Left hindlimb (tissue), 1 donor: ENCODE results near the gene NAT16.
"Not testable (repeated sequence)": the region's sequence is repeated elsewhere in the genome, so short reads cannot be mapped to it uniquely, and the experiment has no call there.

ENCODE experiments used
- DNase-seq: peaks from one replicate; pipeline ENCODE4 v3.0.0-alpha.2; 2018

The NAT16 gene

DNA sequence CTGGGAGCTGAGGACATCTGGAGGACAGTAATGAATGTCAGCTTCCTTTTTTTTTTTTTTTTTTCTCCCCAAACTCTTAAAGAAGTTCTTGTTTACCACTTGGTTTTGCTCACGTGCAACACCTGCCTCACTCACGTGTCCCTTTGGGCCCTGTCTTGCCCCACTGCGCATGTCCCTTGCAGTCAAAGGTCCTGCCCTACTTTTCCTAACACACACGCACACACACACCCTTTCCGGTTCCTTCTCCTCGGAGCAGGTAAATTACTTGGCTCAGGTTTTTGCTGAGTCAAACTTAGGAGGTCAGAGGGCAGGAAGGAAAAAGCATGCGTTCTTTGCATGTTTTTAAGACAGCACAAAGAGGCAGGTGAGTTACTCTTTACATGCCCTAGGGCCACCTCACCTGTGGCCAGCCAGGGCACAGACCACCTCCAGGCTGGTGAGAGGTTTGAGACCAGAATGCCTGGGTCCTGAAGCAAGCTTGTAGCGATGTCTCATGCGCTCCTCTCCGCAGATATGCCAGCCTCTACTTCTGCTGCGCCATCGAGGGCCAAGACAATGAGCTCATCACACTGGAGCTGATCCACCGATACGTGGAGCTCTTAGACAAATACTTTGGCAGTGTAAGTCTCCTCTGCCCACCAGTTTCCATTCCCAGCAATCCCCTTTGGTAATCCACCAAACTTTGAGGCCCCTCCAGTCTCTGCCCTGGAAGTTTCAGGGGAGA, 23.1 kb downstream of the NAT16 start:
- DNase-seq: no peak

DNA sequence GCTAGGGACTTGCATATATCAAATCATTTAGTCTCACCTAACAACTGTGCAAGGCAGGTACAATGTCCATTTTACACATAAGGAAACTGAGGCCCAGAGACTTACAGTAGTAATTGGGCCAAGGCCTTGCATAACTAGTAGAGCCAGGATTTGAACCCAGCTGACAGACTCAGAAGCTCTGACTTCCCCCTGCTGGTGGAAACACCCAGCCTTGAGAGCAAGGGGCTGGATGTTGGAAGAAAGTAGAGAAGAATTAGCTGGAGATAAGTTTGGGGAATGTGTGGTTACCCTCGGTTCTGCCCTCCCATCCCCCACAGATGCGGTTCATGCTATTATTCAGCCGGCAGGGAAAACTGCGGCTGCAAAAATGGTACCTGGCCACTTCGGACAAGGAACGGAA, 23.8 kb downstream of the NAT16 start:
- no peak for DNase-seq

- DNase-seq: no peak
These were observed 24.8 kb downstream of the NAT16 start for GRCh38 chr7:101155303-101155702.

DNA sequence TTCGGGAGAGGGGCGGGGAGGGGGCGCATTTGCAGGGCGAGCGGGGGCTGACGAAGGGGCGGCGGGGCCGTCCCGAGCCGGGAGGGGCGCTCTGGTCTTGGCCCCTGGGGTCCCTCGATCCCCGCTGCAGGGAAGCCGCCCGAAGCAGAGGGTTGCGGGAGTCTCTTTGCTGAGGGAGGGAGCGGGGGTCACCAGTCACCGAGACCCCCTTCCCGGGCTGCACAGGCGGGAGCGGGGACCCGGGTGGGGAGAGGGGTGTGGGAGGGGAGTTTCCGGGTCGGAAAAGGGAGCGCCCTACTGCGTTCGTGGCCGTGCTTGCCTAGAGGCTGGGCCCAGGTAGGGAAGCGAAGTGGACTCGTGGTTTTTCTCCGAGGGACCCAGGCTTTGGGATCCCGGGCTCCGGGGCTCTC, 25.4 kb downstream of the NAT16 start:
- no peak for DNase-seq

DNA sequence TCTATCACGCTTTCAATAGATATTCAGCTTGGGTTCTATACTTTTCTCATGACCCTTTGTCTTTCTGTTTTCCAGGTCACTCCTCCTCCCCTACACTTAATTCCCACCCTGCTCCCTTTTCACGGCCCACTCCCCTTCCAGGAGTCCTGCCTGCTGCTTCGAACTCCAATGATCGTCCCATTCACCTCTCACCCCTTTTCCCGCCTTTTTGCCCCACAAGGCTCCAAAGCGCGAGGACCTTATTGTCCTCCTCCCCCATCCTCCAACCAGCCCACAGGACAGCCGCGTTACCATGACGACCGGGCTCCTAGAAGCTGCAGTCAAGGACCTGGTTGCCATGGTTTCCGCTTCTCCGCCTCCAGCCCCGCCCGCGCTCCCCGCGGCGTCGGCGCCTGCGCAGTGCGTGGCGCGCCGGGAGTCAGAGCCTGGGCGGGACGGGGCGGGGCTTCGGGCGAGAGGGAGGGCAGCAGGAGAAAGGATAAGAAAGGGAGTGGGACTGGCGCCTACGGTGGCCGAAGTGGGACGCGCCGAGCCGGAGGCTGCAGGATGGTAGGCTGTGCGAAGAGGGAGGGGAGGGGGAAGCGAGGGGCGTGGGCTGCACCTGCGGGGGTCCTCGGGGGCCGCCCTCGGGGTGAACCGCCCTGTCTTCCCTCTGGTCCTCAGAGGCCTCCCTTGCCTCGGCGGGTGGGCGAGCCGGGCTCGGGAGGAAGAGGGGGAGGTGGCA, 26.0 kb downstream of the NAT16 start, which contains the start of gene AP1S1:
TSS of gene AP1S1 (plus strand) at position 508 of the 724 bp plus-strand sequence. CDS start at position 547, 39 bp downstream.
- DNase-seq: peak; percentile 96

GRCh38 chr7:101151908-101152651, 28.0 kb downstream of the NAT16 start:
- DNase-seq: no peak

GRCh38 chr7:101140746-101141382, 39.2 kb downstream of the NAT16 start:
- DNase-seq: no peak

- no peak for DNase-seq
These were observed 39.8 kb downstream of the NAT16 start for GRCh38 chr7:101140339-101140699.

GRCh38 chr7:101138213-101138870, 41.8 kb downstream of the NAT16 start:
- DNase-seq: peak; percentile 74

DNA sequence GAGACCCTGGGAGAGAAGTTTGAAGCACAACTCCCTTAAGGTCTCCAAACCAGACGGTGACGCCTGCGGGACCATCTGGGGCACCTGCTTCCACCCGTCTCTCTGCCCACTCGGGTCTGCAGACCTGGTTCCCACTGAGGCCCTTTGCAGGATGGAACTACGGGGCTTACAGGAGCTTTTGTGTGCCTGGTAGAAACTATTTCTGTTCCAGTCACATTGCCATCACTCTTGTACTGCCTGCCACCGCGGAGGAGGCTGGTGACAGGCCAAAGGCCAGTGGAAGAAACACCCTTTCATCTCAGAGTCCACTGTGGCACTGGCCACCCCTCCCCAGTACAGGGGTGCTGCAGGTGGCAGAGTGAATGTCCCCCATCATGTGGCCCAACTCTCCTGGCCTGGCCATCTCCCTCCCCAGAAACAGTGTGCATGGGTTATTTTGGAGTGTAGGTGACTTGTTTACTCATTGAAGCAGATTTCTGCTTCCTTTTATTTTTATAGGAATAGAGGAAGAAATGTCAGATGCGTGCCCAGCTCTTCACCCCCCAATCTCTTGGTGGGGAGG, 42.4 kb downstream of the NAT16 start:
- DNase-seq: no peak

DNA sequence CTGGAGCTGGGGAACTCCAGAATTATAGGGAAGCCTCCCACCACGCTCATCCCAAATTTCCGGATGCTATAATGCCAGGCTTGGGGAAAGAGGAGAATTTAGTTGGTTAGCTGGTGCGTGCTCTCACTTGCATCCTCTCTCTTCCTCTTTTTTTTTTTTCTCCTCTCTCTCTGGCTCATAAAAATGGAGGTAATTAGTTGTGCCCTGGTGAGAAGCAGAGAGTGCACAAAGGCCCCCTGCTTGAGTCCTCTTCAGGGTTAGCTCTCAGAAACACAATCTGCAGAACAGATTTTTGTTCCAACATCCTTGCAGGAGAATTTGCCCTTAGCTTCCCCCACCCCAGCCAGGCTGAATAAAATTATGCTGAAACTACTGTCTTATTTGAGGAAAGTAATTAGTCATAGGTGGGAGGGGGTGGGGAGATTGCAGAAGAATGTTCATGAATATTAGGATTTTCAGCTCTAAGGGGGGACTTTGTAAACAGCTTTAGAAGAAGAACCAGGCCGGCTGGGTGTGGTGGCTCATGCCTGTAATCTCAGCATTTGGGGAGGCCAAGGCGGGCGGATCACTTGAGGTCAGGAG, 45.6 kb downstream of the NAT16 start:
- DNase-seq: no peak

GRCh38 chr7:101133621-101134398, 46.3 kb downstream of the NAT16 start:
- no peak for DNase-seq

DNA sequence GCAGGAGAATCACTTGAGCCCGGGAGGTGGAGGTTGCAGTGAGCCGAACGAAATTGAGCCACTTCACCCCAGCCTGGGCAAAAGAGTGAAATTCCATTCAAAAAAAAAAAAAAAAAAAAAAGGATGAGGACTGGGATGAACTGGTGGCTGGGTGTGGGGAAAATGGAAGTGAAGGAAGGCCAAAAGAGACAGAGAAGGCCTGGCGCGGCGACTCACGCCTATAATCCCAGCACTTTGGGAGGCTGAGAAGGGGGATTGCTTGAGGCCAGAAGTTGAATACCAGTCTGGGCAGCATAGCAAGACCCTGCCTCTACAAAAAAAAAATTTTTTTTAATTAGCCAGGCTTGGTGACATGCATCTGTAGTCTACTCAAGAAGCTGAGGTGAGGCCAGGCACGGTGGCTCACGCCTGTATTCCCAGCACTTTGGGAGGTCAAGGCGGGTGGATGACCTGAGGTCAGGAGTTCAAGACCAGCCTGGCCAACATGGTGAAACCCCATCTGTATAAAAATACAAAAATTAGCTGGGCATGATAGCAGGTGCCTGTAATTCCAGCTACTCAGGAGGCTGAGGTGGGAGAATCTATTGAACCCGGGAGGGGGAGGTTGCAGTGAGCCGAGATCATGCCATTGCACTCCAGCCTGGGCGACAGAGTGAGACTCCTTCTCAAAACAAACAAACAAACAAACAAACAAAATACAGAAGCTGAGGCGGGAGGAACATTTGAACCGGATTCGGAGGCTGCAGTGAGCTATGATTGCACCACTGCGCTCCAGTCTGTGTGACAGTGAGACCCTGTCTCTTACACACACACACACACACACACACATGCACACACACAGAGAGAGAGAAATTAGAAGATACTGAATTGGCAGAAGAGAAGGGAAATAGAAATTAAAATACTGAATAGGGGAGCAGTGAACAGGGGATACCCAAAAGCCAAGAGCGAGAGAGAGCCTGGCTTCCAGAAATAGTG, 47.2 kb downstream of the NAT16 start:
- DNase-seq: not testable (repeated sequence)

DNA sequence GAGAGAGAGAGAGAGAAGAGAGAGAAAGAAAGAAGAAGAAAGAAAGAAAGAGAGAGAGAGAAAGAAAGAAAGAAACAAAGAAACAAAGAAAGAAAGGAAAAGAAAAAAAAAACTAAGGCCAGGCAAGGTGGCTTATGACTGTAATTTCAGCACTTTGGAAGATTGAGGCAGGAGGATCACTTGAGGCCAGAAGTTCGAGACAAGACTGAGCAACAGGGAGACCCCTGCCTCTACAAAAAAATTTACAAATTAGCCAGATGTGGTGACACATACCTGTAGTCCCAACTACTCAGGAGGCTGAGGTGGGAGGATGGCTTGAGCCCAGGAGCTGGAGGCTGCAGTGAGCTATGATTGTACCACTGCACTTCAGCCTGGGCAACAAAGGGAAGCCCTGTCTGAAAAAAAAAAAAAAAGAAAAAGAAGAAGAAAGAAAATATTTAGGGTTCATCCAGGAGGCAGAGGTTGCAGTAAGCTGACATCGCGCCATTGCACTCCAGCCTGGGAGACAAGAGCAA, 50.4 kb downstream of the NAT16 start:
- no peak for DNase-seq

DNA sequence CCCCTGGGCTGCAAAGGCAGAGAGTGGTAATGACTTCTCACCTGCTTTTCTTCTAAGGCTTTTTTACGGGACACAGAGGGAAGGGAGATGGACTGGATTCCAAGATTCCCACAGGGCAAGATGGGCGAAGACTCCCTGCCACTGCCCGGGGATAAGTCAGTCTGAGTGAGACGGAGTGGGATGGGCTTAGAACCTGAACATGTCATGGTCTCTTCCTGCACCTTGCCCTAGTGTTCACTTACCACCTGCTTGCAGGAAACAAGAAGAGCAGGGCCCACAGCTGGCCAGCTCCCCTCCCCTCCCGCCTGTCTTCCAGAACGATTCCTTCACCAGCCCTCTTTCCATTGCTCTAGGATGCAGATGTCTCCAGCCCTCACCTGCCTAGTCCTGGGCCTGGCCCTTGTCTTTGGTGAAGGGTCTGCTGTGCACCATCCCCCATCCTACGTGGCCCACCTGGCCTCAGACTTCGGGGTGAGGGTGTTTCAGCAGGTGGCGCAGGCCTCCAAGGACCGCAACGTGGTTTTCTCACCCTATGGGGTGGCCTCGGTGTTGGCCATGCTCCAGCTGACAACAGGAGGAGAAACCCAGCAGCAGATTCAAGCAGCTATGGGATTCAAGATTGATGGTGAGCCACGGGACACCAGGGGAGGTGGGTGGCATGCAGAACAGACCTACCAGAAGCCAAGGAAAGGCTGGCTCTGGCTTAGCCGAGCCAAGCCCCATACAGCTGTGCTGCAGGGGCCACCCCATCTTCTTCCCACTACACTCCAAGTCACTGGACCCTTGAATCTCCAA, 51.9 kb downstream of the NAT16 start:
- DNase-seq: no peak

GRCh38 chr7:101127460-101128039, 52.5 kb downstream of the NAT16 start:
- no peak for DNase-seq

DNA sequence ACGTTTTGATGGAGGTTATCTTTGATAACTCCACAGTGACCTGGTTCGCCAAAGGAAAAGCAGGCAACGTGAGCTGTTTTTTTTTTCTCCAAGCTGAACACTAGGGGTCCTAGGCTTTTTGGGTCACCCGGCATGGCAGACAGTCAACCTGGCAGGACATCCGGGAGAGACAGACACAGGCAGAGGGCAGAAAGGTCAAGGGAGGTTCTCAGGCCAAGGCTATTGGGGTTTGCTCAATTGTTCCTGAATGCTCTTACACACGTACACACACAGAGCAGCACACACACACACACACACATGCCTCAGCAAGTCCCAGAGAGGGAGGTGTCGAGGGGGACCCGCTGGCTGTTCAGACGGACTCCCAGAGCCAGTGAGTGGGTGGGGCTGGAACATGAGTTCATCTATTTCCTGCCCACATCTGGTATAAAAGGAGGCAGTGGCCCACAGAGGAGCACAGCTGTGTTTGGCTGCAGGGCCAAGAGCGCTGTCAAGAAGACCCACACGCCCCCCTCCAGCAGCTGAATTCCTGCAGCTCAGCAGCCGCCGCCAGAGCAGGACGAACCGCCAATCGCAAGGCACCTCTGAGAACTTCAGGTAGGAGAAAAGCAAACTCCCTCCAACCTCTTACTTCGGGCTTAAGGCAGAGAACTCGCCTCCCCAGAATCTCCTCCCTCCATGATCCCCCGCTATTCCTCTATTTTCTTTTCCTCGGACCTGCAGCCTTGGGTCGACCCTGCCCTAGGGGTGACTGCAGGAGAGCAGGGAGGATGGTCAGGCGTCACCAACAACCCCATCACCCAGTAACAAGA, 53.2 kb downstream of the NAT16 start, which contains the start of gene SERPINE1:
TSS of gene SERPINE1 (plus strand) at position 454 of the 809 bp plus-strand sequence. CDS start 1,290 bp downstream, outside the sequence.
- peak; percentile 94 for DNase-seq
